Measurements from ENCODE around the gene PPP1R1C.

DNA sequence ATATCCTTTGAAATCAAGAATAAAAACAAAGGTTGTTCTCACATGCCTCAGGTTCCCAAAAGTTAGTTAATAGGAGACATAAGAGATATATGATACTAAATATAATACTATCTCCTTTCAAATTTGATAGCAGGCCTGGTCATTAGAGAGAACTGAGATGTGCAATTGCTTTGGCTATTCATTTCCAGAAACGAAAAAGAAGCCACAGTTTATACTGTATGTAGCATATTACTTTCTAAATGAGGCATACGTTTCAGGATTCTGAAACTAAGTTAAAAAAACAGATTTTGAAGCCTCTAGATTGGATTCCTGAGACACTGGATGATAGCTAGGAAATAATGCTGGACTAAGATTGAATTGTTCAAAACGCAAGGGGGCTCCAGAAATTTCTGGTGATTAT, 7.1 kb downstream of the PPP1R1C start:
- TF ChIP-seq, protein P1, sequence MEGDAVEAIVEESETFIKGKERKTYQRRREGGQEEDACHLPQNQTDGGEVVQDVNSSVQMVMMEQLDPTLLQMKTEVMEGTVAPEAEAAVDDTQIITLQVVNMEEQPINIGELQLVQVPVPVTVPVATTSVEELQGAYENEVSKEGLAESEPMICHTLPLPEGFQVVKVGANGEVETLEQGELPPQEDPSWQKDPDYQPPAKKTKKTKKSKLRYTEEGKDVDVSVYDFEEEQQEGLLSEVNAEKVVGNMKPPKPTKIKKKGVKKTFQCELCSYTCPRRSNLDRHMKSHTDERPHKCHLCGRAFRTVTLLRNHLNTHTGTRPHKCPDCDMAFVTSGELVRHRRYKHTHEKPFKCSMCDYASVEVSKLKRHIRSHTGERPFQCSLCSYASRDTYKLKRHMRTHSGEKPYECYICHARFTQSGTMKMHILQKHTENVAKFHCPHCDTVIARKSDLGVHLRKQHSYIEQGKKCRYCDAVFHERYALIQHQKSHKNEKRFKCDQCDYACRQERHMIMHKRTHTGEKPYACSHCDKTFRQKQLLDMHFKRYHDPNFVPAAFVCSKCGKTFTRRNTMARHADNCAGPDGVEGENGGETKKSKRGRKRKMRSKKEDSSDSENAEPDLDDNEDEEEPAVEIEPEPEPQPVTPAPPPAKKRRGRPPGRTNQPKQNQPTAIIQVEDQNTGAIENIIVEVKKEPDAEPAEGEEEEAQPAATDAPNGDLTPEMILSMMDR (IDR thresholded peaks at IDR 0.05), result no peak
- TF ChIP-seq POLR2AphosphoS5 (IDR thresholded peaks at IDR 0.05) (no peak), POLR2A (IDR thresholded peaks at IDR 0.05) (no peak), EP300 (IDR thresholded peaks at IDR 0.05) (no peak)

All from gastroesophageal sphincter (tissue), 3 donors.